ENCODE results near the gene HPN.

- TF ChIP-seq CTCF (conservative IDR thresholded peaks at IDR 0.05) (no peak), ZFX (IDR thresholded peaks at IDR 0.05) (no peak)
These were observed 38.3 kb downstream of the HPN start for GRCh38 chr19:35079826-35080225.

Measured in C4-2B (cell line).